HG03039 (cell line): ENCODE results near the gene GPSM1.

Experiments
- ATAC-seq: cut with Tn5 transposase; IDR thresholded peaks from one replicate; pipeline ENCODE4 v1.9.1; 2021; ENCODE audit warnings: mild to moderate bottlenecking, moderate library complexity; ENCODE audit not compliant: unreplicated experiment

The GPSM1 gene

GRCh38 chr9:136373300-136374182 lies 46.2 kb downstream of the GPSM1 start, which contains the start of gene CARD9:
Gene CARD9 (minus strand): TSS chr9:136373669. CDS start chr9:136372078, 1,591 bp downstream.
- no peak for ATAC-seq

DNA sequence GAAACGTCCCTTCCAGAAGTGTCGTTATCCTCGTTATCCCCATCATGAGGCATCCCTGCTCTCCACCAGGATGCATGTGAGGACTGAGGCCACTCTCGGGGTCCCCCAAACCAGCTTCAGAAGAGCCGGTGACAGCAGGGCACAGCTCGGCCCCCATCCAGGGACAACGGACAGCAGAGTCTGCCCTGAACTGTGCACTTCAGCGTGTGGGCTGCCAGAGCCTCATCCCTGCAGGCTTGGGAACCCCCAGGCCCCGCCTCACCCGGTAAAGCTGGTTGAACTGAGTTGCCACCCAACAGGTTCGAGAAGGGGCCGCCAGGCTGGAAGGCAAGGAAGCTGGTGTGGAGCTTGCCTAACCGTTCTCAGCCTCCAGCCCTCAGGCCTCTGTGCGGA lies 46.8 kb downstream of the GPSM1 start:
- no peak for ATAC-seq

GRCh38 chr9:136375096-136375495 lies 47.8 kb downstream of the GPSM1 start:
- no peak for ATAC-seq

DNA sequence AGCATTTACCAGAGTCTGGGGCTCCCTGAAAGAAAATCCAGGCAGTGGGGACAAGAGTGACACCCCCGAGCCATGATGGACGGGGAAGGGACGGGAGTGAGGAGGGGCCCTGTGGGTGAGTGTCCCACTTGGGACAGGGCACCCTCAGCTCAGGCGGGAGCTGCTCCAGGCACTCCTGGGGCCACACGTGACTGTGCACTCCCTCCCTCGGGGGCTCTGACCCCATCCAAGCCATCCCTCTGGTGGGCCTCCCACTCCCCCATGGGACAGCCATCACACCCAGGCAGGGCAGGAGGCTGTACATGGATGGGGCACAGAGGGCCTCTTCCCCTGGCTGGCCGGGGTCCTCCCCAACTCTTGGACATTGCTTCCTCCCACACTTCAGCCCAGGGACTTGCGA lies 49.1 kb downstream of the GPSM1 start:
- no peak for ATAC-seq

DNA sequence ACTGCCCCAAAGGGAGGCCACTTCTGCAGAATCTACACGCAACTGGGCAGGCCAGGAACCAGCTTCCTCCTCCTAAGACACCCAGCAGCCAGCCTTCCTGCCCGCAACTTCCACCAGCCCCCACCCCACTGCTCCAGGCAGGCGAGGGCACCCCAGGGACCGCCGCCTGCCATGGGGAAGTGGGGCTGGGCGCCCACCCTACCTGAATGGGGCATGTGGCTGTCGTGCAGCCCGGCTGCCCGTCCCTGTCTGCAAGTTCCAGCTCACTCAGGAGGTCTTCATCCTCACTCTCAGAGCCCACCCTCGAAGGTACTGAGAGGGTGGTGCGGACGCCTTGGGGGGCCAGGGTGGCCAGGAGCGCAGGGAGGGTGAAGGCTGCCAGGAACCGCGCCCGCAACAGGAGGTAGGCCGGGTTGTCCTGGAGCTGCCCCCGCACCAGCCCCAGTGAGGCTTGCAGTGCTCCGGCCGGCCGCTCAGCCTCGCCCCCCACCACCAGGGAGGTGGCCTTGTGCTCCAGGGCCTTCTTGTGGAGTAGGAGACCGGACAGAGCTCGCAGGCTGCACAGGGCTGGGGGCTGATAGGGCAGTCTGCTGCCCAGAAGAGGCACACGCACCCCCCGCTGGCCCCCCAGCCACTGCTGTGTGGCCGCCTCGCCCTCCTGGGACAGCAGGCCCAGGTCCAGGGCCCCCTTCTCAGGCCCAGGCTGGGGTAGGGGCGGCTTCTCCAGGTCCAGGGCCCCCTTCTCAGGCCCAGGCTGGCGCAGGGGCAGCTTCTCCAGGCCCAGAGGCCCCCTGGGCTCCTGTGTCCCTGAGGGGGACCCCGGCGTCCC lies 50.2 kb downstream of the GPSM1 start:
- ATAC-seq, result no peak

- ATAC-seq, result no peak
Measured at GRCh38 chr9:136378170-136379002, 51.0 kb downstream of the GPSM1 start.

GRCh38 chr9:136379003-136379287 lies 51.6 kb downstream of the GPSM1 start:
- no peak for ATAC-seq

GRCh38 chr9:136379401-136379800 lies 52.1 kb downstream of the GPSM1 start:
- ATAC-seq, result no peak

- ATAC-seq, result no peak
Measured at GRCh38 chr9:136379891-136380290, 52.6 kb downstream of the GPSM1 start.

DNA sequence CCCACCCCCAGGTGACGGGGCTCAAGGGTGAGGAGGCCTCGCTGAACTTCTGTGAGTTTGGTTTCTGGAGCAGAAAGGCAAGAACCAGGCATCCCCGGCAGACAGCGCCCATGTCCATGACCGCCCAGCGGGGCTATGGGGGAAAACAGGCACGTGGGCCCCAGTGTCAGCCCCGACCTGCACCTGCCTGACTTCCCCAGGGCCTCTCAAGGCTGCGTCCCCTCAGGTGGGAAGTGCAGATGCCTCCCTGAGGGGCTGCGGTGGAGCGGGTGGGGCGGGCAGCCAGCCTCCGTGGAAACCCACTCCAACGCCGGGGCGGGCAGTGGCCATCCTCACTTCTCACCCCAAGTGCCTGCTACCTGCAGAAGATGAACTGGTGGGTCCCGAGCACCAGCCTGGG lies 53.0 kb downstream of the GPSM1 start:
- no peak for ATAC-seq

DNA sequence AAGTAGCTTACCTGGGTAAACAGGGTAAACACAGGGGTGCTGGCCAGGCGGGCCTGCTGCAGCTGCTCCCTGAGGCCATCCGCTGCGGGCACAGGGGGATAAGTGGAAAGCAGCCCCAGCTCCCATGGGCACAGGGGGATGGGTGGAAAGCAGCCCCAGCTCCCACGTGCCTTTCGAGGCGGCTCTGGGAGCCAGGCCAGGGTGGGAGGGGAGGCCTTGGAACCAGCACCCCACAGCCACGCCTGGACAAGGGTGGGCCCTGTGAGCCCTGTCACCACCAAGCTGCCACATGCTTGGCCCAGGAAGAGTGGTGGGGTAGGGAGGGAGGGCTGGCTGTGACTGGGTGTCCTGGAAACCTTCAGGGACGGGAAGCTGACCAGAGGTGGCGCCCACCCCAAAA lies 54.0 kb downstream of the GPSM1 start:
- no peak for ATAC-seq

GRCh38 chr9:136381966-136382513 lies 54.7 kb downstream of the GPSM1 start:
- ATAC-seq, result no peak

- no peak for ATAC-seq
Measured at GRCh38 chr9:136383436-136383835, 56.1 kb downstream of the GPSM1 start.

DNA sequence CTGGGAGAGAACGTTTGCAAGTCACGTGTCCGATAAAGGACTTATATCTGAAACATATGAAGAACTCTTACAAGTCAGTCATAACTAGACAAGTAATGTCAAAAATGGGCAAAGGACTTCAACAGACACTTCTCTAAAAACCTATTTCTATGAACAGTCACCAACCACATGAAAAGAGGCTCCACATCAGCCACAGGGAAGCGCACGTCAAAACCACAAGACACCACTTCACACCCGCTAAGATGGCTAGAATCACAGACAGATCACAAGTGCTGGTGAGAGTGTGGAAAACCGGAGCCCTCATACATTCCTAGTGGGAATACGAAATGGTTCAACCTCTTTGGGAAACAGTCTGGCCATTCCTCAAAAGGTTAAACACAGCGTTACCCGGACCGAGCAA lies 57.7 kb downstream of the GPSM1 start:
- no peak for ATAC-seq

- ATAC-seq, result no peak
Measured at GRCh38 chr9:136386018-136386417, 58.7 kb downstream of the GPSM1 start.

DNA sequence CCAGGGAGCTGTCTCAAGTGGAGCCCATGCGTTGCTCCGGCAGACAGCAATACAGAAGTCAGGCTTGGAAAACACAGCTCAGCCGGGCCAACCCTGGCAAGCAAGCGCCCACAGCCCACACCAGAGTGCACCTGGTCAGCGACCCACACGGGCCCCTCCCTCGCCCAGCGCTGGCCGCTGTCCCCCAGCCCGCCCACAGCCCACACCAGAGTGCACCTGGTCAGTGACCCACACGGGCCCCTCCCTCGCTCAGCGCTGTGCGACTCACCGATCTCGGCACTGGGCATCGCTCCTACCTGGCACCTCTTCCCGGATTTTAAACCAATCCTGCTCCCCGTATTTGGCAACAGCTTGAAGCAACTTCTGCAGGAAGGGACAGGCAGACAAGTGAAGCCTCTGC lies 59.9 kb downstream of the GPSM1 start:
- ATAC-seq, result no peak

DNA sequence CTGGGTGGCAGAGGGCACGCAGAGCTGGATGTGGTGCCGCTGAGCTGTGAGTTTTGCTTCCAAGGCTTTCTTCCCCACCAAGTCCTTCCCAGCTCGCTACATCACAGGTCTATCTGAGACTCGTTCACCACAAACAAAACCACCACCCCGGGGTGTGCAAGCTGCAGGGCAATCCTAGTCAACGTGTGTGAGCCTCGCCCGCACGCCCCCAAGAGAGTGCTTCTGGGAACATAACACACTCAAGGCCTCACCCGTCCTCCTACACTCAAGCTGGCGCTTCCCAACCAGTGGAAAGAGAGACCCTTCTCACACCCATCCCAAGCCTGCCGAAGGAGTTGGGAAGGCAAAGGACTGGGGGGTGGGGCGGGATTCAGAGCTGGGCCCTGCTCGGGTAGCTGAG lies 62.1 kb downstream of the GPSM1 start:
- ATAC-seq, result no peak

GRCh38 chr9:136391737-136392537 lies 64.6 kb downstream of the GPSM1 start:
- no peak for ATAC-seq

DNA sequence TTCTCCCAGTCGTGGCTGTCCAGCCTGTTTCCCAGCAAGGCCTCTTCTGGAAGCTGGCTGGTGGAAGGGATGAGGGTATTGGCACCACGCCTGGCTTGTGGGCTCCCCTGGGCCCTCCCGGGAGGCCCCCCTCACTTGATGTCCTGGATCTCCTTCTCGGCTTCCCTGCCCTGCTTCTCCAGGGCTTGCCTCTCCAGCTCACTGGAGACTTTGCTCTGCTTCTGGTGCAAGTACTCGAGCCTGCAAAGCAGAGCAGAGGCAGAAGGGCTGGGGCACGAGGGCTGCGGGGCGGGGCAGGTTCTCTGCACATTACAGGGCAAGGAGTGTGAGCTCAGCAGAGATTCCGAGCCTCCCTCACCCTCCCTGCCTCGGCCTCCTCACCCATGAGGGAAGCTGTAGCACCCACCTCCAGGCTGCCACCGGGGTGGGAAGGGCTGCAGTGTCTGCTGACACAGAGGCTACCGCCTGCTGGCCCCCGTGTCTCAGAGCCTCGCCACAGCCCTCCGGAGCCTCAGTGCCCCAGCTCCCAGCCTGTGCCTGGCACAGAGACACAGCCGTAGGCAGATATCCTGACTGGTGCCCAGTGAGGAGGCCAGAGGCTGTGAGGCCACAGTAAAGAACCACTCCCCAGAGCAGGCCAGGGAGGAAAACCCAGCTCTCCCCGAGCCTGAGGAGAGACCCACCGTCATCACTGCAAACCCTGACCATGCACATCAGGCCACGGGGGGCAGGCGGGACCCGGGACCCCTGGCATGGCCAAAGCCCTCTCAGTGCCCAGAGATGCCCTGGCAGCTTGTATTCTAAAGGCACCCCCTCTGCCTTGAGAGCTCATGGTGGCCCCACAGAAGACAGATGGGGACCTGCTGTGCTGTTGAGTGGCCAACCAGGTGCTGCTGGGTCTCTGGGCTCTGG lies 65.5 kb downstream of the GPSM1 start:
- no peak for ATAC-seq
